ENCODE results near the gene SGK1. TPM values are rescaled to one million over a fixed set of nuclear protein-coding genes. Genes with fewer than 3 reads are reported as not detected.

Gene SGK1
- total and polyA plus RNA-seq, 2 donors from 2014 or later = 142 to 324 TPM

- Histone ChIP-seq H3K4me1 (ENCODE audit: control insufficient read depth in 2 of 3, insufficient read depth in 2 of 3, low read depth in 1 of 3, low read length in 3 of 3) (no peaks in the 10 kb centered on the region), H3K27me3 (ENCODE audit: control insufficient read depth, insufficient read depth, low read length) (no peaks in the 10 kb centered on the region), H3K36me3 (ENCODE audit: control insufficient read depth in 2 of 3, insufficient read depth in 3 of 3, low read length in 3 of 3) (no peaks in the 10 kb centered on the region), H3K9me3 (ENCODE audit: control insufficient read depth in 2 of 3, insufficient read depth in 1 of 3, low read length in 3 of 3) (no peaks in the 10 kb centered on the region), H3K4me3 (ENCODE audit: low read length in 3 of 3) (no peak overlapping the region), H3K27ac (ENCODE audit: low read depth in 2 of 2, low read length in 2 of 2) (no peak overlapping the region), H3K9ac (ENCODE audit: low read length in 3 of 3) (no peak overlapping the region)
- intact Hi-C loops (cut with DNase I) = no loop called here
- FAIRE-seq (no peak), DNase-seq (no peak)
- TF ChIP-seq CTCF (IDR thresholded peaks at IDR 0.05; ENCODE audit: borderline replicate concordance, extremely low read depth, insufficient read depth) = no peak
Observed at GRCh38 chr6:134128146-134128545, 189.8 kb downstream of the SGK1 start.

GRCh38 chr6:134123666-134124208 is 194.2 kb downstream of the SGK1 start:
- Histone ChIP-seq H3K4me3 (ENCODE audit: low read length in 3 of 3) (peak overlapping the region in 1 of 3 donors; percentile 16), H3K4me1 (ENCODE audit: control insufficient read depth in 2 of 3, insufficient read depth in 2 of 3, low read depth in 1 of 3, low read length in 3 of 3) (no peaks in the 10 kb centered on the region), H3K27ac (ENCODE audit: low read depth in 2 of 2, low read length in 2 of 2) (no peak overlapping the region), H3K27me3 (ENCODE audit: control insufficient read depth, insufficient read depth, low read length) (no peaks in the 10 kb centered on the region), H3K9me3 (ENCODE audit: control insufficient read depth in 2 of 3, insufficient read depth in 1 of 3, low read length in 3 of 3) (no peaks in the 10 kb centered on the region), H3K36me3 (ENCODE audit: control insufficient read depth in 2 of 3, insufficient read depth in 3 of 3, low read length in 3 of 3) (no peaks in the 10 kb centered on the region), H3K9ac (ENCODE audit: low read length in 3 of 3) (no peak overlapping the region)
- TF ChIP-seq CTCF (IDR thresholded peaks at IDR 0.05; ENCODE audit: borderline replicate concordance, extremely low read depth, insufficient read depth) = peak; percentile 73
- DNase-seq = peak in 4 of 5 donors; percentile 43 to 75 (median 61)
- FAIRE-seq = peak; percentile 72
- intact Hi-C loops (cut with DNase I) = no loop called here

- intact Hi-C loops (cut with DNase I) = no loop called here
- FAIRE-seq = no peak
- no peaks in the 10 kb centered on the region for H3K36me3 ChIP-seq (ENCODE audit: control insufficient read depth in 2 of 3, insufficient read depth in 3 of 3, low read length in 3 of 3)
Observed at GRCh38 chr6:134122775-134123174, 195.1 kb downstream of the SGK1 start.

More at GRCh38 chr6:134122775-134123174, 195.1 kb downstream of the SGK1 start:
- DNase-seq = no peak
- Histone ChIP-seq H3K4me3 (ENCODE audit: low read length in 3 of 3) (no peak overlapping the region), H3K27me3 (ENCODE audit: control insufficient read depth, insufficient read depth, low read length) (no peaks in the 10 kb centered on the region), H3K9me3 (ENCODE audit: control insufficient read depth in 2 of 3, insufficient read depth in 1 of 3, low read length in 3 of 3) (no peaks in the 10 kb centered on the region), H3K9ac (ENCODE audit: low read length in 3 of 3) (no peak overlapping the region), H3K4me1 (ENCODE audit: control insufficient read depth in 2 of 3, insufficient read depth in 2 of 3, low read depth in 1 of 3, low read length in 3 of 3) (no peaks in the 10 kb centered on the region), H3K27ac (ENCODE audit: low read depth in 2 of 2, low read length in 2 of 2) (no peak overlapping the region)
- no peak for TF ChIP-seq CTCF (IDR thresholded peaks at IDR 0.05; ENCODE audit: borderline replicate concordance, extremely low read depth, insufficient read depth)

All from kidney (tissue), 14 donors.